M059J (cell line): Measurements from ENCODE around the gene MLNR. TPM values are rescaled to one million over a fixed set of nuclear protein-coding genes. Genes with fewer than 3 reads are reported as not detected.

ENCODE experiments used
- total RNA-seq: library from RNA; depleted of rRNA; stranded (reverse); fragments of >200 nt; shearing (Covaris generic); gene quantifications from 2 replicates; pipeline ENCODE4 v1.2.3, GENCODE V29; 2014; rRNA removed

MLNR gene
- total RNA-seq, 1 experiment from 2014 or later = not detected

Other genes with a start within 250 kb of the MLNR start
- gene FNDC3A, start 244.4 kb upstream of the MLNR start, total RNA-seq = 36.4 and 48.6 TPM in 2 replicates
- gene CDADC1, start 27.6 kb downstream of the MLNR start, total RNA-seq = 5.7 and 6.0 TPM in 2 replicates
- gene CAB39L, start 223.7 kb downstream of the MLNR start, total RNA-seq = 0.94 and 3.1 TPM in 2 replicates
- 4.9 and 8.0 TPM in 2 replicates for gene SETDB2, start 223.9 kb downstream of the MLNR start, total RNA-seq